ENCODE measurements around the gene TNNI3K. TPM values are rescaled to one million over a fixed set of nuclear protein-coding genes. Genes with fewer than 3 reads are reported as not detected.

The TNNI3K gene
- total and polyA plus RNA-seq, 2 of the 8 experiments (the other 6 are each of a cell fraction or from before 2014, with no cell fraction given), result 0.41 to 0.48 TPM

DNA sequence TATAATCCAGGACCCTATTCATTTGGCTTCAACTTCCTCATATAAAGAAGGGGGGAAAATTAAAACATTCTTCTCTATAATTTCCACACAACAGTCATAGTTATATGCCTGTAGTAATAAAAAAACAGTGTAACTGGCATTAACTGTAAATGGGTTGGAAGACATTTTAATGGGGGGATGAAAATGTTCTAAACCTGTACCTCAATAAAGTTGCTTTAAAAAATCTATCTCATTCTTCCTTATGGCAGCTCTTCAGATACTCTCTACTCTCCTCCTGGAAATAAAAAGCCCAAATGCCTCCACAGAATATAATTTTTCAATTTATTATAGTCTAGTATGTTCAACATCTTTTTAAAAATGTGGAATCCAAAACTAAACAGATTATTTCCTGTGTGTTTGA is 39.8 kb upstream of the TNNI3K start:
- TF ChIP-seq, protein P1, sequence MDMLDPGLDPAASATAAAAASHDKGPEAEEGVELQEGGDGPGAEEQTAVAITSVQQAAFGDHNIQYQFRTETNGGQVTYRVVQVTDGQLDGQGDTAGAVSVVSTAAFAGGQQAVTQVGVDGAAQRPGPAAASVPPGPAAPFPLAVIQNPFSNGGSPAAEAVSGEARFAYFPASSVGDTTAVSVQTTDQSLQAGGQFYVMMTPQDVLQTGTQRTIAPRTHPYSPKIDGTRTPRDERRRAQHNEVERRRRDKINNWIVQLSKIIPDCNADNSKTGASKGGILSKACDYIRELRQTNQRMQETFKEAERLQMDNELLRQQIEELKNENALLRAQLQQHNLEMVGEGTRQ (IDR thresholded peaks at IDR 0.05; ENCODE audit: low read length), result no peak
- TF ChIP-seq EZH2 (IDR thresholded peaks at IDR 0.05; ENCODE audit: low read depth, low read length, severe bottlenecking) (no peak), BRCA1 (IDR thresholded peaks at IDR 0.05; ENCODE audit: low read depth, low read length) (no peak), PHF8 (conservative IDR thresholded peaks at IDR 0.05; ENCODE audit: low read depth, low read length) (no peak), CTBP2 (IDR thresholded peaks at IDR 0.05; ENCODE audit: borderline replicate concordance, insufficient read depth, insufficient read length, low read length) (no peak)
- TF ChIP-seq, protein P2, sequence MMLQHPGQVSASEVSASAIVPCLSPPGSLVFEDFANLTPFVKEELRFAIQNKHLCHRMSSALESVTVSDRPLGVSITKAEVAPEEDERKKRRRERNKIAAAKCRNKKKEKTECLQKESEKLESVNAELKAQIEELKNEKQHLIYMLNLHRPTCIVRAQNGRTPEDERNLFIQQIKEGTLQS (IDR thresholded peaks at IDR 0.05; ENCODE audit: insufficient read depth, low read depth, low read length), result no peak
- Histone ChIP-seq H2BK15ac (ENCODE audit: low read length) (no peak overlapping the region), H3K9me3 (ENCODE audit: insufficient read depth in 2 of 2, low read depth in 1 of 2, low read length in 1 of 2) (no peaks in the 10 kb centered on the region), H2BK12ac (ENCODE audit: low read depth, low read length) (no peak overlapping the region), H2BK20ac (ENCODE audit: low read length) (no peak overlapping the region), H3K4me1 (replicated peaks in 1 of 4; ENCODE audit: control insufficient read depth in 3 of 4, insufficient read depth in 4 of 4, low read length in 3 of 4) (no peaks in the 10 kb centered on the region), H4K20me1 (replicated peaks in 1 of 2; ENCODE audit: control insufficient read depth in 1 of 2, insufficient read depth in 2 of 2, low read length in 2 of 2) (no peaks in the 10 kb centered on the region), H4K8ac (ENCODE audit: extremely low read depth, insufficient read depth, low read length) (no peak overlapping the region), H3K4me3 (ENCODE audit: extremely low read depth in 1 of 4, insufficient read depth in 2 of 4, low read depth in 3 of 4, low read length in 4 of 4) (no peak overlapping the region), H3K9ac (replicated peaks in 1 of 4; ENCODE audit: extremely low read depth in 1 of 4, low read depth in 3 of 4, low read length in 3 of 4) (no peak overlapping the region), H3K23ac (ENCODE audit: insufficient read length) (no peak overlapping the region), H2BK120ac (replicated peaks; ENCODE audit: low read depth, low read length) (no peak overlapping the region), H3K18ac (ENCODE audit: extremely low read depth, low read length) (no peak overlapping the region), H3K14ac (ENCODE audit: insufficient read length) (no peak overlapping the region), H2AK5ac (ENCODE audit: low read depth, low read length) (no peak overlapping the region), H3K36me3 (ENCODE audit: control insufficient read depth in 2 of 4, insufficient read depth in 4 of 4, low read length in 3 of 4) (no peaks in the 10 kb centered on the region), H3K4me2 (ENCODE audit: insufficient read depth in 1 of 2, low read depth in 2 of 2, low read length in 2 of 2) (no peak overlapping the region), H2BK5ac (ENCODE audit: low read depth, low read length) (no peak overlapping the region), H3K56ac (replicated peaks; ENCODE audit: insufficient read length, low read depth, low read length) (no peak overlapping the region), H3K27me3 (replicated peaks in 1 of 4; ENCODE audit: control insufficient read depth in 3 of 4, extremely low read depth in 1 of 4, insufficient read depth in 3 of 4, low read length in 3 of 4) (no peaks in the 10 kb centered on the region), H3K27ac (ENCODE audit: low read depth, low read length) (no peak overlapping the region), H2AFZ (ENCODE audit: low read length) (no peak overlapping the region), H3K79me2 (ENCODE audit: control insufficient read depth in 1 of 2, insufficient read depth in 2 of 2, low read length in 2 of 2) (no peaks in the 10 kb centered on the region), H4K5ac (ENCODE audit: insufficient read length, low read depth, low read length) (no peak overlapping the region), H3K4ac (replicated peaks; ENCODE audit: insufficient read length, low read depth, low read length) (no peak overlapping the region), H3K79me1 (ENCODE audit: low read depth, low read length) (no peaks in the 10 kb centered on the region), H4K91ac (replicated peaks; ENCODE audit: insufficient read length, low read length) (no peak overlapping the region), H3K23me2 (ENCODE audit: low read depth, low read length) (peaks cover 3% of the 10 kb centered on the region; the same call in 1 of the 2 replicates)
- ChIA-PET POLR2A (ENCODE audit: partially characterized antibody) (no interaction called here), CTCF (ENCODE audit: partially characterized antibody) (no interaction called here)
- DNase-seq (ENCODE audit: low read depth in 1 of 2, low spot score in 2 of 2), result no peak
- no peak for FAIRE-seq

Data from H1 (cell line).